Gastrocnemius medialis (tissue), 4 donors: Measurements from ENCODE around the gene IL17D.

Experiments used
- CTCF ChIP-seq, 5 experiments: fragments of 450-650 bp in 3 of 5; fragments of 200-600 bp in 2 of 5; sonication (generic) in 2 of 5; IDR thresholded peaks in 4 of 5; conservative IDR thresholded peaks in 1 of 5; 1 replicate in 4 of 5; 2 replicates in 1 of 5; pipeline ENCODE4 v1.5.1; 2016 to 2019; ENCODE audit warnings: antibody characterized with exemption in 5 of 5, mild to moderate bottlenecking in 3 of 5, moderate library complexity in 3 of 5
- POLR2A ChIP-seq, 2 donors: fragments of 450-650 bp; IDR thresholded peaks; one replicate each; pipeline ENCODE4 v1.6.1; 2017; ENCODE audit warnings: antibody characterized with exemption in 2 of 2, mild to moderate bottlenecking in 2 of 2, moderate library complexity in 2 of 2

DNA sequence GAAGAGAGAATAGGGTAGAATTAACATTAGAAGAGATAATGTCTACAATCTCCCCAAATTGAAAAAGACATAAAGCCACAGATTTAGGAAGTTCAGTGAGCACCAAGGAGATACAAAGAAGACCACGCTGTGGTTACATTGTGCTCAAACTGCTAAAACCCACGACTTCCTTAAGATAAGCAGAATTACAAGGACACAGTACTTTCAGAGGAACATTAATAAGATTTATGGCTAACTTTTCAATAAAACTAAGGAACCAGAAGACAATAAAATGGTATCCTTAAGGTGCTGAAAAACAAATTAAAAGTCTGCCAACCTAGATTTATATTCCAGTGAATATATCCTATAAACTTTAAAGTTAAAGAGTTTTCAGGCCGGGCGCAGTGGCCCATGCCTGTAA is 7.4 kb upstream of the IL17D start:
- TF ChIP-seq CTCF (IDR thresholded peaks at IDR 0.05 in 4 of 5, conservative IDR thresholded peaks at IDR 0.05 in 1 of 5) (no peak), POLR2A (IDR thresholded peaks at IDR 0.05) (no peak)
